Measurements from ENCODE around the gene EMB.
"Not testable (repeated sequence)": the region's sequence is repeated elsewhere in the genome, so short reads cannot be mapped to it uniquely, and the experiment has no call there.

The EMB gene

GRCh38 chr5:50421184-50421950 is 19.7 kb downstream of the EMB start:
- DNase-seq (ENCODE audit: low spot score), result not testable (repeated sequence)

GRCh38 chr5:50420343-50420935 is 20.6 kb downstream of the EMB start:
- DNase-seq (ENCODE audit: low spot score), result no peak

GRCh38 chr5:50419656-50420055 is 21.4 kb downstream of the EMB start:
- not testable (repeated sequence) for DNase-seq (ENCODE audit: low spot score)

GRCh38 chr5:50416637-50417036 is 24.5 kb downstream of the EMB start:
- not testable (repeated sequence) for DNase-seq (ENCODE audit: low spot score)

- no peak for DNase-seq (ENCODE audit: low spot score)
Observed at GRCh38 chr5:50415912-50416311, 25.2 kb downstream of the EMB start.

- not testable (repeated sequence) for DNase-seq (ENCODE audit: low spot score)
Observed at GRCh38 chr5:50410932-50411331, 30.2 kb downstream of the EMB start.

- DNase-seq (ENCODE audit: low spot score), result no peak
Observed at GRCh38 chr5:50406877-50407276, 34.2 kb downstream of the EMB start.

GRCh38 chr5:50401336-50401735 is 39.8 kb downstream of the EMB start:
- DNase-seq (ENCODE audit: low spot score), result no peak

- DNase-seq (ENCODE audit: low spot score), result not testable (repeated sequence)
Observed at GRCh38 chr5:50393925-50394609, 47.0 kb downstream of the EMB start.

- DNase-seq (ENCODE audit: low spot score), result not testable (repeated sequence)
Observed at GRCh38 chr5:50392289-50392688, 48.8 kb downstream of the EMB start.

GRCh38 chr5:50384381-50384780 is 56.7 kb downstream of the EMB start:
- not testable (repeated sequence) for DNase-seq (ENCODE audit: low spot score)

- not testable (repeated sequence) for DNase-seq (ENCODE audit: low spot score)
Observed at GRCh38 chr5:50376696-50377095, 64.4 kb downstream of the EMB start.

- DNase-seq (ENCODE audit: low spot score), result not testable (repeated sequence)
Observed at GRCh38 chr5:50369287-50370033, 71.6 kb downstream of the EMB start.

- no peak for DNase-seq (ENCODE audit: low spot score)
Observed at GRCh38 chr5:50365426-50366251, 75.4 kb downstream of the EMB start.

- not testable (repeated sequence) for DNase-seq (ENCODE audit: low spot score)
Observed at GRCh38 chr5:50364535-50365309, 76.4 kb downstream of the EMB start.

GRCh38 chr5:50359187-50359586 is 81.9 kb downstream of the EMB start:
- no peak for DNase-seq (ENCODE audit: low spot score)

- DNase-seq (ENCODE audit: low spot score), result peak; percentile 76
Observed at GRCh38 chr5:50352382-50352781, 88.7 kb downstream of the EMB start.
